Measurements from ENCODE around the gene ASB15.
"Not testable (repeated sequence)": the region's sequence is repeated elsewhere in the genome, so short reads cannot be mapped to it uniquely, and the experiment has no call there.

ASB15 gene

DNA sequence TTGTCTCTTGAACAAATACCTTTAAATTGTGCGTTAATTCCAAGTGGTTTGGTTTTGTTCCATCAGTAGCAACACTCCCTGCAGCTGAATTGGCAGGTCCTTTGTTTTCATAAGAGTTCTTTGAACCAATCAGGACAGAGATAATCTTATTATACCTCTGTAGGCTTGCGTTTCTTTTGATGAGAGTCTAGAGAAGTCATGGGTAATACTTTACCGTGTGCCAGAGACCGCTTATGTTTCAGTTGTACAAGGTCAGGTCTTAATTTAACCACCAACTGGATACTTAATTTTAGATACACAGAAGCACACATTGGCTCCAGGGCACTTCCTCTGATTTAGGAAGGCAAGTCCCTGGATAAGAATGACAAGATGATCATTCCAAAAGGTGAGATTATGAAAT lies at the start of gene ASB15:
Gene ASB15 (plus strand): TSS at position 292 of the 400 bp plus-strand sequence. CDS start 12,682 bp downstream, outside the sequence.
- DNase-seq = no peak

DNA sequence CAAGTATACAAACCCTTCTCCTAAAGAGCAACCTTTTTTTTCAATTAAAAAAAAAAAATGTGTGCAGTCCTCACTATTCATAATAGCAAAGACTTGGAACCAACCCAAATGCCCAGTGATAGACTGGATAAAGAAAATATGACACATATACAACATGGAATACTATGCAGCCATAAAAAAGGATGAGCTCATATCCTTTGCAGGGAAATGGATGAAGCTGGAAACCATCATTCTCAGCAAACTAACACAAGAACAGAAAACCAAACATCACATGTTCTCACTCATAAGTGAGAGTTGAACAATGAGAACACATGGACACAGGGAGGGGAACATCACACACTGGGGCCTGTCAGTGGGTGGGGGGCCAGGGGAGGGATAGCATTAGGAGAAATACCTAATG lies 49.5 kb upstream of the ASB15 start:
- not testable (repeated sequence) for DNase-seq

DNA sequence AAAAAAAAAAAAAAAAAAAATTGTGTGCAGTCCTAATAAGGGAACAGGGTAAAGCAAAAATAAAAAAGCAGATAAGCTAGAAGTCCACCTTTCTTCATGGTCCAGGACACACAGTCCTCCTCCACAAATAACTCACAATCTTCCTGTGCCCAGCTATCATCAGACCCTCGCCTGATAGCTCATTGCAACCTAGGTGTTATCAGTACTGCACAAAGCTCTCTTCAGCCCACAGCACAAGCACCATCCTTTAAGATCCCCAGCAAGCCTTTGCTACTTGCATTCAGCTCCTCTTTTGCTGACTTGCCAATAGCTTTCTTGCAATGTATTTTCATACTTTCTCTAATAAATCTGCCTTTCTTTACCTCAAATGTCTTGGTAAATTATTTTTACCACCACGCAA lies 49.0 kb upstream of the ASB15 start:
- DNase-seq = no peak

DNA sequence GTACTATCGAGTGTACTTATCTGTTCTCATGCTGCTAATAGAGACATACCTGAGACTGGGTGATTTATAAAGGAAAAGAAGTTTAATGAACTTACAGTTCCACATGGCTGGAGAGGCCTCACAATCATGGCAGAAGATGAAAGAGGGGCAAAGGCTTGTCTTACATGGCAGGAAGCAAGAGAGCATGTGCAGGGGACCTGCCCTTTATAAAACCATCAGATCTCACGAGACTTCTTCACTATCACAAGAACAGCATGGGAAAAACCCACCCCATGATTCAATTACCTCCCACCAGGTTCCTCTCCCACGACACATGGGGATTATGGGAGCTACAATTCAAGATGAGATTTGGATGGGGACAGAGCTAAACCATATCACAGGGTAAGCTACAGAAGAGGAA lies 48.5 kb upstream of the ASB15 start:
- DNase-seq = no peak

DNA sequence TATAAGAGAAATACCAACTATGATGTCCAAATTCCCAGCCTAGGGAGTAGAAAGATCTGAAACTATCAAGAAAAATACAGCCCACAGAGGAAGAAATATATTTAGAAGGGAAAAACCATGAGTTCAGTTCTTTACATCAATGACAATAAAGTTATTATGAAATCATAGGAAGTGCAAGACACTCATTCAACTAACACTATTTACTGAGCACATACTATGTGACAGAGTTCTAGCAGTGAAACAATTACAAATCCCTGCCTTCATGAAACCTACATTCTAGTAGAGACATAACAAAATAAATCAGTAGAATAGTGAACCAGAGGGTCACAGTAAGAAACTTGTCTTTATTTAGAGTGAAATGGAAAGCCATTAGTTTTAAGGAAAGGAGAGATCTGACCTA lies 46.1 kb upstream of the ASB15 start:
- no peak for DNase-seq

DNA sequence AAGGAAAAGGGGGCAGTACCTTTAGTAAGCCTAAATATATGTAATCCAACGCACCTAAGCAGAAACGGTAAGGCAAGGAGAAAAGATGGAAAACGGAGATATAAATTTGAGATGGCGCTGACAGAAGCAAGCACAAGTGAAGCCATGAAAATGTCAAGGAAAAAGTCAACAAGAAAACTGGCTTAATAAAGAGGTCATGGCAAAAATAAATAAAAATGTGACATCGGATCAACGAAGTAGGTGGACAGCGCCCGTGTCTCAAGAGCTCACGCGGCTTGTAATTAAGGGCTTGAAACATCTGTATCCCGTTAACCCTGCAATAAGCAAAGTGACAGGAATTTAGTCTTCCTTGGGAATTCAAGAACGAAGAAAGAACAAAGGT lies 44.6 kb upstream of the ASB15 start:
- no peak for DNase-seq

DNA sequence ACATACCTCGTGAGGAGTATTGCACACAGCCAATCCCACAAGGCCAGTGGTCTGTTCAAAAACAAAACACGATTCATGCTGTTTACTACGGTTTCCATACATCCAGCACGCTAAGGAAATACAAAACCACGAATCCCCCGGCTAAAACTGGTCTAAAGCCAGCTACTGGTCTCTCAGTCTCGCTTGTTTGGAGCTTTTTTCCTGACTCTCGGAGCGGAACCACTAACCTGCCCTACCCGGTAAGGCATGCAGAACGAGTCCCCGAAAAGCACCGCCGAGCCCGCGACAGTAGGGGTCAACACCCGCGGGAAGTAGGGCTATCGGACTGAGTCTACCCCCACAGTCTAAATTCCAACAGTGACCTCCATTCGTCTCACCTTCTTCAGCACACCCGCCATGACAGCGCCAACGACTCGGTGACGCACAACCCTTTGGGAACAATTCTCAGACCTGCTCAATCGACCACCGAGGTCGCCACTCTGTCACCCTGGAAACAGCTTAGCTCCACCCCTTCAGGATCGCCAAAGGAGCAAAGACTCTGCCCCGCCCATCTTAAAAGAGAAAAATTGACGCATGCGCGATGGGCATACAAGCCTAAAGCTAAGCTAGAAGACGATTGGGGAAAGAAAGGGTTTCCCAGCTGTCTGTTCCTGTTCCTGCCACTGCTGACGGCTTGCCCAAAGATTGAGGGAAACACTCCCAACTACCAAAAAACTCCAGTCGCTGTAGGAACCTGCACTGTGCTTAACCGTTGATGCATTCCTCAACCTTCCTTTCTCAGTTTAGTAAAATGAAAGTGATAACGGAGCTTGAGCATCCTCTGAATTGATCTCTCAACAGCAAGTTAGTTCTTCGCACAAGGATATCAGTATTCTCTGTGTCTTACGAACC lies 44.0 kb upstream of the ASB15 start, which contains the start of gene NDUFA5:
Gene NDUFA5 (minus strand): TSS at position 421 of the 891 bp plus-strand sequence. CDS start 23 bp downstream, at position 398.
- peak; percentile 48 to 99 (median 96) for DNase-seq

DNA sequence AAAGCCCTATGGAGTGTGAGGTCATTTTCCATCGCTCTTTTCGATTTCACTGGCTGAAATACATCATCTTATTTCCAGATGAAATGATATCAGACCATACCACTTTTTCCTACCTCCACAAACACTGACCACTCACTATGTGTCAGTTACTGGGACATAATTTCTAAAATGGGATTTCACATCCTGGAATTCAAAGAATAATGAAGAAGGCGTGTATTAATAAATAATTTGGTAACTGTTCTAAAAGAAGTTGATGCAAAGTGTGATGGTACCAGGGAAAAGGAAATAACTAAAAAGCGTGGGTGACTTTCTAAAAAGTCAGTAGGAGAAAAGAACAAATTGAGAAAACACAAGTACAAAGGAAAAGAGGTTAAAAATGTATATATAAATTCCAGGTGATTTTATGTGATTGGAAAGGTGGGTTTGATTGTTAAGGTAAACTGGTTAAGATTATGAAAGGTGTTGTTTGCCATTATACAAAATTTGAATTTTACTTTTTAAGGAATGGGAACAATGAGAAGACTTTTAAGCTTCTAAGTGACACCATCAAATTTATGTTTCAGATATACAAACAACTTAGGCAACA lies 43.2 kb upstream of the ASB15 start:
- no peak for DNase-seq

DNA sequence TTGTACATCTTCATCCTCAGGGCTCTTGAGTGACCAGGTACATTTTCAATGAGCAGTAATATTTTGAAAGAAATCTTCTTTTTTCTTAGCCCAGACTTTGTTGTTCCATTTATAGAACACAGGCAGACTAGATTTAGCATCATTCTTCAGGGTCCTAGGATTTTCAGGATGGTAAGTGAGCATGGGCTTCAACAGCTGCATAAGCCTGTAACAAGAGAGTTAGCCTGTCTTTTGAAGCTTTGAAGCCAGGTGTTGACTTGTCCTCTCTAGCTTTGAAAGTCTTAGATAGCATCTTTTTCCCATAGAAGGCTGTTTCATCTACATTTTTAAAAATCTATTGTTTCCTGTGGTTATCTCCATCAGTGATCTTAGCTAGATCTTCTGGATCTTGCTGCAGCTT lies 39.5 kb upstream of the ASB15 start:
- no peak for DNase-seq

DNA sequence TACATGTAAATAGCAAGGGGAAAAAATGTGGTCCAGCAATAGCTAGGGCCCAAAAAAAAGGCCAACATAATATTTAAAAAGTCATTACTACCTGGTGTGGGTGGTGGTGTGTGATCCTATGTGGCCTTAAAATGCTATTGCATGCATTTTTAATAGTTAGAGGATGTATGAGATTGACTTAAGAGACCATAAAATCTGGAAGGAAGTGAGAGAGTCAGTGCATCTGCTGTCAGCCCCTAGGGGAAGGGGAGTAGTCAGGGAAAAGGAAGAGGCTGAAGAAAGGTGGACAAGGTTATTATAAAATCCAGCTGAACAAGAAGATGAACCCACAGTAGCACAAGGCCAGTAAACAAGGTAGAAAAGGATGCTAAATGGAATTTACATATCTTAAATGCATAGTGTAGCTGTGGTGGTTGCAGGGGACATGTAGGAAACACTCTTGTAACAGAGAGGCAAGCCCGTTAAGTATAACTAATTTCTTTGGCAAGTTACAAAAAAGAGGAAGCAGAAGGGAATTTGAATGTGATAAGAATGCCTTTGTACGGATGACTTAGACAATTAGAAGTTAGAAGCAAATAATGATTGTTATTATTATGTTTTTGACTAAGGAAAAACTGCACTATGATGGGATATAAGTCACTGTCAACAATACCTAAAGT lies 32.1 kb upstream of the ASB15 start:
- DNase-seq = no peak

DNA sequence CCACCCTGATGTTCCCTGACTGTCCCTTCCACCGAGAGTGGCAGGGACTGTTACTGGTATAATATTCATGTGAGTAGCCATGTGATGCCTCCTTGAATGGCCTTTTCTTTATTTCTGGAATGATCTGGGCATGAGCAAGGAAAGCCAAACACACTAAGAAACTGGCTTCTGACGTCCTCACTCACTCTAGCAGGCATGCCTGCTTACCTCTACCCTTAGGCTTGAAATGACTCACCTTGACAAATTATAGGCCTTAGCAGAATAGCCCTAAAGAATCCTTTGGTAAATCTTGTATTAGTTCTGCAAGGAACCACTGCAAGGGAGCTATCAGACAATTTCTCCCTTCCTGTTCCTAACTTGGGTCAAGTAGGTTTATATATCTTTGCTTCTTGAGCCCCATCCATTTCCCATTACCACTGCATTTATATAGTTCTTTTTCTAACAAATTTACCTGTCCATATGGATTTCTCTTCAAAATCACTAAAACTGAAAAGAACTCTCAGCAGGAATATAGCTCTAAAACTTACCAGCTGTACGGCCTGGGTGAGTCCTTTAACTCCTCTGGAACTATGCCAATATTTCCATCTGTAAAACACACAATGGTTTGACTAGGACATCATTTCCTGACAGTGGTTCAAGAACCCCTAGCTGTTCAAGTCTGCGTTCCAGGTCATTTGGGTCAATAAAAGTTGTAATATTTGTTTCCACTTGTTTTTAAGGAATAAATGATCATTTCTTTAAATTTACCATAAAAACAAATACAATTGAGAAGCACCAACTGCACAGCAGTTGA lies 31.0 kb upstream of the ASB15 start:
- DNase-seq = no peak

DNA sequence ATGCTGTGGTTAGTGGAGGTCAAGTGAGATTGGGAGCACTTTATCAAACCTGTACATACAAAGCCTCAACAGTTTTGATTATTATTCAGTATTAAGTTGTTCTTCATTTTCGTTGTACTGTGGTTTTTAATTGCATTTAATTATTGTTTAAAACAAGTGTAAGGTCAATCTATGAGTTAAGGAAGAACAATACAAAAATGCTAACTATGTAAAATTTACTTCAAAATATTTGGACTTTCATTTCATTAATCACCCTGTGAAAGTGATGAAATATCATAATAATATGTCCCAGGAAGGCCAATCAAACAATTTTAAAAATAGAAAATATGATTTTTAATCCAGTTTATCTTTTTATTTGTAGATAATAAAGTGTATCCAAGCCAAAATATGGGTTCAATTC lies 30.4 kb upstream of the ASB15 start:
- DNase-seq = no peak

DNA sequence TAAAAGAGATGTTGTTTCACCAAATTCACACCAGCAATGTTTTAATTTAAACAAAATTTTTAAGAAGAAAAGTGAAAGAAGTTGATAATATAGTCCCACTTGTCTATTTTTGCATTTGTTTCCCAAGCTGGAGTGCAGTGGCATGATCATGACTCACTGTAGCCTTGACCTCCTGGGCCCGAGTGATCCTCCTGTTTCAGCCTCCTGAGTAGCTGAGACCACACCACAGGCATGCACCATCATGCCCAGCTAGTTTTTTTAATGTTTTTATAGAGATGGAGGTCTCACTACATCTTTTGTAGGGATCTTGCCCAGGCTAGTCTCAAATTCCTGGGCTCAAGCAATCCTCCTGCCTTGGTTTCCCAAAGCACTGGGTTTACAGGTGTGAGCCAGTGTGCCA lies 29.9 kb upstream of the ASB15 start:
- no peak for DNase-seq

DNA sequence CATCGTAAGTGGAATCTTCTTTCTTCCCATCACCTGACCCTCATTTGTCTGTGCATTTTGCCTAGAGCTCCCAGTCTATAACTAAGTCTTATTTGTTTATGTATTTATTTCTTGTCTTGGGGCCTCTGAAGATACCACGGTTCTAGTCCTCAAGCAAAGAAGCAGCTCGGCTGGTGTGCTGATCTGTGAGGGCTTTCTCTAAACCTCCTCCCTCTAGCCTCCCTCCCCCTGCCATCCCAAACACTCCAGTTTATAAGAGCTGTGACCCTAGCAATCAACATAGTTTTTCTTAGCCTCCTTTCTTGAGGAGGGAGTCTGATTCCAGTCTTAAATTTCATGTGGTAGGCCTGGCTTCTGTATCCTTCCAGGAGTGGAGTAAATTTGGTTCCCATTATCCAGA lies 28.3 kb upstream of the ASB15 start:
- DNase-seq = no peak

DNA sequence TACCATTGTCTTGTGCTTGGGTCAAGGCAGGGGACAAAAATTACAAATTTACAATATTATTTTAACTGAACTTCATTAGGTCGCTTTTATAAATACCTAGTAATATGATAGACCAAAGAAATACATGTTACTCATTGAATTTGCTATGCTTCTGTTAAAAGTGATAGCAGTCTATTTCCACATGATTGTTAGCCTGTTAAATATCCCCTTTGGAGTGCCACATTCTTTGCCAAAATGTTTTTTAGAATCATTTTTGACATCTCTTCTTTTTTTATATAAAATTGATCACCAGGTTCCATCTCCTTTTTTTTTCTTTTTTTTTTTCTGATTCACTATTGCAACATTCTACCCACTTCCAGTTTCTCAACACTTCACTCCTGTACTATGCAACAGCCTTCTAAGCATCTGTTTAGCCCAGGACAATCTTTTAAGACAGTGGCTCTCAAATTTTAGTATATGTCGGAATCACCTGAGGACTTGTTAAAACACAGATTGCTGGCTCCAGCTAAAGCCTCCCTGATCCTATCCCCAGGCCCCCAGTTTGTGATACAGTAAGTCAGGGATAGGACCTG lies 27.6 kb upstream of the ASB15 start:
- DNase-seq = no peak

DNA sequence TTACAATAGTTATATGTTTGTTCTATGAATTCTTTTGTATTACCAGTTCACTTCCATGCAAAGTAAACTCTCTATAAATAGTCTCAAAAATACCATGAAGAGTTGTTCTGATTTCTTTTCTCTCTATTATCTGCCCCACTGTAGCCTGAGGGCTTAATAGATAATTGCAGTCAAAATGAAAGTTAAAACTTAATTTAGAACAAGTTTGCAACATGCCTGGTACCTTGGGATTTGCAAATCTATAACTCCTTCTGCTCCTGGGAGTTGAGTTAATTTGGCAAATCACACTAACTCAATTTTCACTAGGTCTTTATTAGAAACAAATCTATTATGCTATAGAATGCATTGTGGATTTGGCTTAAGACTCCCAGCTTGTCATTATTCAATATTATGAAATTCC lies 22.2 kb upstream of the ASB15 start:
- DNase-seq = no peak

DNA sequence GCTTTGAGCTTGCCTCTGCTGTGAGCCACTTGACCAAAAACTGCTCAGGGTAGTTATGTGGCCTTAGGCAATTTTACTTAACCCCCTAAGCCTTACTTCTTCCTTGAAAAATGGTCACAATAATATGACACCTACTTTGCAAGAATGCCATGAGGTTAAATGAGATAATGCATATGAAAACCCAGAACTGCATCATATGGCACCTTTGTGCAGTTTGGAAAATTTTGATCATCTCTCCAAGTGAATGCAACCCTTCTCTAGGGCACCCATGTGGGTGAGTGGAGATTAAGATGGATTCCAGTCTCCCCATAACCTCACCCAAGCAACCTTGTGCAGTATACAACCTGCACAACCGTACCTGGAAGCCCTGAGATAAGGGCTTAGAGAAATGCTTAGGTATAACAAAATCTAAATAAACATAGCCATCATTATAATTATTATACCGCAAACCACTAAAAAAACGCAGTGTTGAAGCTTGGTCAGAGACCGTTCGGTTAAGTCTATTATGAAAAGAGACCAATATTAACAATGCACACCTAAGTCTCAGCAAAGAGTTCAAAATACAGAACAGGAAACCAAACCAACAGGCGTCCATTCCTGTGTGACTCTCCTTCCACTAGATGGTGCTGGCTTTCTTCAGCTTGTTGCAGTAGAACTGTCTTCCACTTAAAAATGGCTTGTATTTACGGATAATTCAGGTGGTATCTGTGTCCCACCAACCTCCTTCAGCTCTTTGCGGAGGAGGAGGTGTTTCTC lies 21.0 kb upstream of the ASB15 start:
- DNase-seq = peak in 2 of 58 donors; percentile 0 to 1

DNA sequence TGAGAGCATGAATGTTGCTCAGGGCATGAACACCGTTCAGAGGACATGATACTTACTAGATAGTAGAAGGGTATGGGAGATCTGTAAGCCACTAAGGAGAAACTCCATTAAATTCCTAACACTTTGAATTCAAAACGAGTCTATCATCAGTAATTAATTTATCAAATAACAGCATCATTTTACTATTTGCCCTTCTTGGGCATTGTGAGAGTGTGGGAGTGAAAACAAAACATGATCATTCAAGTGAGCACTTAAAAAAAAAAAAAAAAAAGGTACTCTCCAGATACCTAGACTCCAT lies 20.5 kb upstream of the ASB15 start:
- DNase-seq = no peak

DNA sequence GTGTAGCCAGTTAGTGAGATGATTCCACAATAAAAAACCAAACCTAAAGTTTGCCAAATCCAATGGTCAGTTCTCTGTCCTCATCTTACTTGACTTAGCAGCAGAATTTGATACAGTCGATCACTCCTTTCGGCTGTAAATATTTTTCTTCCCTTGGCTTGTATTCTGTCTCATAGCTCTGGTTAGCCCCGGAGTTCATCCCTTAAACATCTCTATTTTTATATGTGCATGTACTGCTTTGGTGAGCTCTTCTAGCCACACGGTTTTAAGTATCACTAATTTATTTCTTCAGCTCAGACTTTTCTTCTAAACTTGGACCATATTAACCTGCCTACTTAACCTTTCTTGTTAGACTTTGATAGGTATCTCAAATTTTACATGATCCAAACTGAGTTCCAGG lies 17.8 kb upstream of the ASB15 start:
- DNase-seq = no peak

DNA sequence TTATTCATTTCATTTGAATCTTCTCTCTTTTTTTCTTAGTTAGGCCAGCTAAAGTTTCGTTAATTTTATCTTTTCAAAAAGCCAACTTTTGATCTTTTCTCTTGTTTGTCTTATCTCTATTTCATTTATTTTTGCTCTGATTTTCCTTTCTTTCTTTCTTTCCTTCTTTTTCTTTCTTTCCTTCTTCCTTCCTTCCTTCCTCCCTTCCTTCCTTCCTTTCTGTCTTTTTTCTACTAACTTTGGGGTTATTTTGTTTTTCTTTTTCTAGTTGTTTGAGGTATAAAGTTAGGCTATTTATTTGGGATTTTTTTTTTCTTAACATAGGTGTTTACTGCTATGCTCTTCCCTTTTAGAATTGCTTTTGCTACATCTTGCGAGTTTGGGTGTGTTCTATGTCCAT lies 13.2 kb upstream of the ASB15 start:
- no peak for DNase-seq

DNA sequence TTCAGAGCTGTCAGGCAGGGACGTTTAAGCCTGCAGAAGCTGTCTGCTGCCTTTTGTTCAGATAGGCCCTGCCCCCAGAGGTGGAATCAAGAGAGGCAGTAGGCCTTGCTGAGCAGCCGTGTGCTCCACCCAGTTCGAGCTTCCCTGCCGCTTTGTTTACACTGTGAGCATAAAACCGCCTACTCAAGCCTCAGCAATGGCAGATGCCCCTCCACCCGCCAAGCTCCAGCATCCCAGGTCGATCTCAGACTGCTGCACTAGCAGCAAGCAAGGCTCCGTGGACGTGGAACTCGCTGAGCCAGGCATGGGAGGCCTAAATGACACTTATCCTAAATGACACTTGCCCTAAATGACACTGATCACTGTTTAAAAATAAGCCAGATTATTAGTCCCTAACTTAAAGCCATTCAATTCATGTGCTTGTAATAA lies 6.8 kb upstream of the ASB15 start:
- DNase-seq = no peak
